HG02763 (cell line): ENCODE measurements around the gene NTM.

ENCODE experiments used
- ATAC-seq: cut with Tn5 transposase; IDR thresholded peaks from one replicate; pipeline ENCODE4 v1.9.1; 2021; ENCODE audit warnings: mild to moderate bottlenecking, moderate library complexity; ENCODE audit not compliant: unreplicated experiment

NTM gene

DNA sequence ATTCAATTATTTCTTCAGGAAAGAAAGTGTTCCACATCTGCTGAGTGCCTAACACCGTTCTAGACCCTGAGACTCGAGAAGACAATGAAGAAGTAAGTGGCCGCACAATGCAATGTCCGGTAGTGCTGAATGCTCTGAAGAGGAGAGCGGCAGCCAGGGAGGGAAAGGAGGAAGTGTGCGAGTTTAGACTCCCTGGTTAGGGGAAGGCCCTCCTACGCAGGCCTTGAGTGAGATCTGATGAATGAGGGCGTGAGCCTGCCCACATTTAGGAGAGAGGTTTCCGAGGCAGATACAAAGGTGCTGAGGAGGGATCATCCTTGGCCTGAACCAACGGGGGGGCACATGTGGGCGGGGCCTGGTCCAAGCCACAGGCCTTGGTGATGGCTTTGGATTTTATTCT, 558.6 kb downstream of the NTM start:
- peak; percentile 56 for ATAC-seq

DNA sequence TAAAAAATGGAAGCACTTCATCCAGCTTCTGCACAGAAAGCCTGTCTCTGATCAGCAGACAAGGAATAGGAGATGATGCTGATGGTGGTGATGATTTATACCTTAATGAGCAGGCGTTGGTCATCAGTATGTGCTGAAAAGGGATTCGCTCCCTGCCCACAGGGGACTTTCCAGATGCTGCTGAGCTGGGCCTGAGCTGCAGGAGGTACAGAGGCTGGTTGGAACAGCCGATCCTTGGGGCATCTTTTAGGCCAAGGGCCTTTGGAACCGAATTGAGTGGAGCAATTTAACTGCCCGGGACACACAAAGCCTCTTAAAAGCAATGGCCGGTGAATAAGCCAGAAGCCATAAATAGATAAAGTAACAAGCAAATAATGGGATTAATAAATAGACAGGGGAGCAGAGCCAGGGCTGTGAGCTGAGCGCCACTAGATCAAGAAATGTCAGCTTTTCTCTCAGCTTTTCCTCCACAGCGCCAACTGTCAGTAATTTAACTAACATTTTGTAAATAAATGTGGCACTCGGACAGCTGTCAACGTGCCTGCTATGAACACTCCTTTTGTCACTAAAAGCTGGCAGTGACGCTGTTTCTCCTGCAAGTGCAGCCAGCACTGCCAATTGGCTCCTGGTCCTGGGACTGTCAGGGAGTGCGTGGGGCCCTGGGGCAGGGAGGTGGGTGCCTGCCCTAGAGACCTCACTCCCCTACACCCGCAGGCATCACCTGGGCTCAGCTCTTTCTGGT, 562.3 kb downstream of the NTM start:
- ATAC-seq = no peak

DNA sequence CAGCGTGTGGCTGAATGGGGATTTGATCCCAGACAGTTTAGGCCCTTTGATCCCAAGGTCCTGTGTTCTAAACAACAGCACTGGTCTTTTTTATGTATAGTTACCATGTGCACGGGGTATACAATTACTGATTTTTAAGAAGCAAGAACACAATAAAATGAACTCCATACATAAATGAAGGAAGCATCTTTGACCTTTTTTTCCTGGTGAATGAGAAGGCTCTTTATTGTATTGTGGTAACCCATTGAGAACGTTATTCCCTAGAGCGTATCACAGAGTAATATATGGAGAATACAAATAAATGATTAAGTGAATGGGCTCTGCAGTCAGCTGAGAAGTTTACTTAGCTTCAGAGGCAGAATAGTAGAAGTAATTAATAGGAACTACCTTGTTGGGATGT, 563.6 kb downstream of the NTM start:
- ATAC-seq = no peak

DNA sequence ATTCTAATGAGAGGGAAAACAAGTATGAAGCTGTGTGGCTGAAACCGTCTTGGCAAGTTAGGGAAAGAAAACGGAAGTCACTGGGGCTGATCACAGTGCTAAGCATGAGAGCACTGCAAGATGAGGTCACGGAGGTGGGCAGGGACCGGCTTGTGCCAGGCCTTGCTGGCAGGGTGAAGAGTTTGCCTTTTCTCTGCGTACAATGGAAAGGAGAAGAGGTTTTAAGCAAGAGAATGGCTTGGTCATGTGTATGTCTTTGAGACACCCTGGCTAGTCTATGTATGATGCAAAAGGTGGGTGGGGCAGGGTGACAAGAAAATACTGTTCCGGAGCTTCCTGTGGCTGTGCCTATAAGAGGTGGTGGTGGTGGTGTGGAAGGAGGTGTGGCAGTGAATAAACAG, 567.9 kb downstream of the NTM start:
- ATAC-seq = no peak

DNA sequence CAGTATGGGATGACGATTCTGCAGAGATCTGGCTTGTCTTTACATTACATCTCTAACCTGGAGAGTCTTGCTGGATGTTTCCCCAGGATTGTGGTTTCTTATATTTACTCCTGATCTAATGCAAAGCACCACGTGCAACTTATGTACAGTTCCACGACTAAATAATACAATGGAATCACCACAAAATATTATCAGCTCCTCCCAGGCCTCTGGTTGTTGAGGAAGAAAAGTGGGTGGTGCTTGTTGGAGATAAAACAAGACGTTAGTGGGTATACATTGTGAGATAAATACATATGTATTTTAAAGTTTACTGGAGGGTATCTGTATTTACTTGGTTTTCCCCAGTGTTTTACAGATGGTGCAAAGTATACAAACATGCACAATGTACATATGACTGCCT, 569.7 kb downstream of the NTM start:
- no peak for ATAC-seq

DNA sequence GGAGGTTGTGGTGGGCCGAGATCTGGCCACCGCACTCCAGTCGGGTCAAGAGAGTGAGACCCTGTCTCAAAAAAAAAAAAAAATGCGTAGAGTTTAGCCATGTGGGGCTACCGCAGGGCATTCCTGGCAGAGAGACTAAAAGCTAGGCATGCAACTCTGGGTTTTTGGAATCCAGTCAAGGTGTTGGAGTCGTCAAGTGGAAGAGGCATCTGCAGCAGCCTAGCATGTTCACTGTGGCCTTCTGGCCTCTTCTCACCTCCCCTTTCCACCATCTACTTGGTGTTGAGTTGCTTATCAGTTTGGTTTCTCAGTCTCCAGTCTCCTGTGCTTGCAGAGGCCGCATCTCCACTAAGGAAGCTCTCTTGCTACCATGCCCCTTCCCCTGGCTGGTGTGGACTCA, 572.5 kb downstream of the NTM start:
- ATAC-seq = no peak

DNA sequence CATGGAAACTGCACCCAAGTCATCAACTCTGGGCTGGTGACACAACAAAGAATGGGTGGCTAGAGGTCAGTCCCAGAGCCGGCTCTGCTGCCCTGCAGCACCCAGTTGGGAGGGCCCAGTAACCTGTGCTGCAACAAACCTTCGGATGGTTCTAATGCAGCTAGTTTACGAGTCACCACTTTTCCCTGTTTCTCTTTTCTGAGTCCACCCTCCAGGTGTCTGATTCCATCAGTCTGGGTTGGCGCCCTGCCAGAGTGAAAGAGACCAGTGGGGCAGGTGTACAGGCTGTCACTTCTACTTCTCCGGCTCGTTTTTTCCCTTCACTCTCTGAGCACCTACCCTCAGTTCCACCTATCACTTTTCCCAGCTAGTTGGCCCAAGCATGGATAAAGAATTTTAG, 572.9 kb downstream of the NTM start:
- no peak for ATAC-seq

DNA sequence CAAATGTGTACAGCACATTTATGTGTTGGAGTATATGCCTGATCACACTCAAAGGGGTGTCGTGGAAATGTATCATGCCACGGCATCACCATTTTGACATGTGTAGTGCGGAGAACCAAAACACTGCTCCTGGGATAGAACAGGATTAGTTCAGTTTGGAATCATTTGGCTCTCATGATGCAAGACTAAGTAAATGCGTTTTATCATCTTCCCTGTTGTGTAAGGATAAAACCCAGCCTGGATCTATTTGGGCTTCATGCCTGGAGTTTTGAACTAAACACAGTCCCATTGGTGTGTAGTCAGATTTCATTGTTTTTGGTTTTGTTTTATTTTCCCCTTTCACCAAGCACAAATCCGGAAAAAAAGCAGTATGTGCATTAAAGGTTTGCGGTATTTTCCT, 574.3 kb downstream of the NTM start:
- ATAC-seq = no peak

DNA sequence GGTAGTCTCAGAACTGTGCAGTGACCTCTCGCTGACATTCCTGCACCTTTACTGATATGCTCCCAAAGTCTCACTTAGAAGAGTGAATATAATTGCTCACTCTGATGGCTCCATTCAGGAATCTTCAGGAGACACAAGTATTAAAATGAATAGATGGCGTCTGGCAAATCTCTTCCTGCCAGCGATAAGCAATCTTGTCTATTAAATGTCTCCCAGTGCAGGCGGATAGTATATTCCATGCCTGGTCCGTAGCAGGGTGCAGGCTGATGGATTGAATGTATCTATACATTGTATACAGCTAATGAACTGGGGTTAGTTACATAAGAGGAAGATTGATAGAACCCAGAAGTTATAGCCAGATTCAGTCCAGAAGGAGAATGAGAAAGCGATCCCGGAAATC, 575.3 kb downstream of the NTM start:
- no peak for ATAC-seq

DNA sequence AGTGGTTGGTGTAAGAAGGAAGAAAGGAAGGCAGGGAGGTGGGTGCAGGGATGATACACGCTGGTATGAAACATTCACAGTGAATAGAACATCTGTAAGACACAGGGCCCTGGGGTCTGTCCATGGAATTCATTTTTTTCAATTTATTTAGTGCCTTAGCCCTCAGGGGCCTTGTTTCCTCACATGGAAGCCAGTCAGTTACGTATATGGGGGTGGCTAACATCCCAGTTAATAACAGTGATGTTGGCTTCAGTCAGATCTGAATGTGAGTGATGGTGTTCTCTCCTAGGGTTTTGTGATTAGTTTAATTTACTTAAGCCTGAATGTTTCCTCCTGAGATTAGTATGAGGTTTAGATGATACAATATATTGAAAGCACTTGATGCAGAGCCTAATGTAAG, 577.1 kb downstream of the NTM start:
- no peak for ATAC-seq

DNA sequence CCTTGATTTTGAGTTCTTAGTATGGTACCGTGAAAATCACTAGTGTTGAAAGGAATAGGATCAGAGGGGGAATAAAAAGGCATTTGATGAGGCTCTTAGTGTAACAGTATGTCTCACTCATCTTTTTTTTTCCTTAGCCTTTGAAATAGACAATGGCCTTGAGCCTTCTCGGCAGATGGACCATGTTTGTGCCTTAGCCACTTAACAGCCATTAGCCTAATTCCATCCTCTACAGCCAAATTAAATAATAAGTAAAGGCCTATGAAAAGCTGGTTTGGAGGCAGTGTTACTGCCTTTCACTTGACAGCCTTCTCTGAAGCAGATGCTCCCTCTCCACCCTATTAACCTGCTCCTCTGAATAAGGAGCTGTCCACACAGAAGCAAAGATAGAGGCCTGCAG, 580.7 kb downstream of the NTM start:
- no peak for ATAC-seq

DNA sequence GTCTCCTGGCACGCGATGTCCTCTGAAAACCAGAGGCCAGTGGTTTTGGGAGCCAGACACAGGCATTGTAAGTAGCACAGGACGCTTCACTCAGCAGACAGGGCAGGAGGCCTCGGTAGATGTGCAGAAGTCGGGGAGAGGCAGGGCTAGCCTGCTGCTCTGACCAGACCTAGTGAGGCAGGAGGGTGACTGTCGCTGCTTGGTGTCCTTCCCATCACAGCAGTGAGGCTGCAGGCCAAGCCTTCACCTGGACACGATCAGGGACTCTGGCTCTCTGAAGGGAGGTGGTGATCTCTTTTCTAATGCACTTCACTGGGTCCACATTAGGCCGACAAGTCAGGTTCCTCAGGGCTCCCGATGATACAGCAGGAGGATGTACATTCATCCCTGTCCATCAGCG, 583.7 kb downstream of the NTM start:
- ATAC-seq = no peak

DNA sequence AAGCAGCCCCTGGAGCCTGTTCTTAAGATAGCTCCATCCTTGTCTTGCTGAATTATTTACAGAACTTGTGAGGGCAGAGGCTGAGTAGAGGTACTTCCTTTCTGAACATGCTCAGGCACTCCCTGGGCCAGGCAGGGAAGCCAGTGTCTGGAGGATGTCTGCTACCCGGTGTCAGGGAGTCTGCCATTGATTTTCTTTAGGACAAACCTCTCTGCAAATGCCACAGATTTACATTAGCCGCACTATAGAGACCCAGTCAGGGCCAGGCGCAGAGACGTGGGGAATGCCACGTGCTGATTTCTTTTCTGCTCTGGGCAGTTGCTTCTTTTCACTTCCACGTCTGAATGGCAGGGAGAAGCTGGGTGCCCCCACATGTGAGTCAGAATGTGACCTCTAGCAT, 585.5 kb downstream of the NTM start:
- ATAC-seq = no peak

DNA sequence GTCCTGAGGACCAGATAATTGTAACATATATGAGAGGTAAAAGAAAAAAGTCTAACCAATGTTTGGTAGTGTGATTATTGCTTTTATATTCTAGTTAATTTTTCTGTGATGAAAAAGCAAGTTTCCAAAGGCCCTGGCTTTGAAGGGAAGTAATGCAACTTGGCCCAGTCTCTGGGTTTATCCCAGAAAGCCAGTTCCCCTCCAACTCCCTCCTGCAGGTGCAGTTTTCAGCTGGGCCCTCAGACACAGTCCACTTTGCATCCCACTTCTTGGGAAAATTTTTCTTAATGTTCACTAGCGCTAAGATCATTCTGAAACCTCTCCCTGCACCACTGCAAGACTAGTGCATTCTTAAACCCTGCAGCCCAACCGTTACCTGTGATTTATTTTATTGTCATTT, 586.8 kb downstream of the NTM start:
- ATAC-seq = no peak

DNA sequence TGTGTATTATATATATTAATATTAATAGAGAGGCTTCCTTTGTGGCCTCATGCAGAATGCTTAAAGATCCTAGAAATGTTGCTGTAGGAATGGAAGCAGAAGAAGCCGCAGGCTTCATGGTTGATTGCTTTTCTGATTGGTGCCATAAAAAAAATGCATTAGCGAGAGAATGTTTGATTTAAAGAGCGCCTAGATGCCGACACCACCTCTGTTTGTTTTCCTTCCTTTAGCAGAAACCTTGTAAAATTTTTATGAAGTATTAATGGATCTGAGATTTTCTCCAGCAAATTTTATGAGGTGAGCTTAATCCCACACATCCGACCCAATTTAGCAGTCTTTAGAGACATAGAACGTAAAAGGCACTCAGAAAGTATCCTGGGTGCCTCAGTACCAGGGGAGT, 587.5 kb downstream of the NTM start:
- ATAC-seq = no peak

DNA sequence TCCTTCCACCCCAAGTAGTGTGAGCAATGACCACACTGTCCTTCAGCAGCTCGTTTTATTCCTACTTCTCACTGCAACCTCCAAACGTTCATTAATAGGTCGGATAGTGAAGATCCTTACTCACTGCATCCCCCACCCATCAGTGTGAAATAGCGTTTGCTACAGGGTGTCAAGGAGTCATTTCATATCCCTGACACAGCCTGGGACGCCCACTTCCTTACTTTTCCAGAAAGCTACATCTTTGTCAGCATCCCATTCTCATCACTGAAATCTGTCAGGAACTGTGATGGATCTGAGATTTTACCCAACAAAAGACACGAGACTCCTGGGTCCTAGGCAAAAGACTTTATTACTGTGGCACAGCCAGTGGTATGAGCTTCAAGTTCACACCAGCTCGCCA, 592.4 kb downstream of the NTM start:
- ATAC-seq = no peak

DNA sequence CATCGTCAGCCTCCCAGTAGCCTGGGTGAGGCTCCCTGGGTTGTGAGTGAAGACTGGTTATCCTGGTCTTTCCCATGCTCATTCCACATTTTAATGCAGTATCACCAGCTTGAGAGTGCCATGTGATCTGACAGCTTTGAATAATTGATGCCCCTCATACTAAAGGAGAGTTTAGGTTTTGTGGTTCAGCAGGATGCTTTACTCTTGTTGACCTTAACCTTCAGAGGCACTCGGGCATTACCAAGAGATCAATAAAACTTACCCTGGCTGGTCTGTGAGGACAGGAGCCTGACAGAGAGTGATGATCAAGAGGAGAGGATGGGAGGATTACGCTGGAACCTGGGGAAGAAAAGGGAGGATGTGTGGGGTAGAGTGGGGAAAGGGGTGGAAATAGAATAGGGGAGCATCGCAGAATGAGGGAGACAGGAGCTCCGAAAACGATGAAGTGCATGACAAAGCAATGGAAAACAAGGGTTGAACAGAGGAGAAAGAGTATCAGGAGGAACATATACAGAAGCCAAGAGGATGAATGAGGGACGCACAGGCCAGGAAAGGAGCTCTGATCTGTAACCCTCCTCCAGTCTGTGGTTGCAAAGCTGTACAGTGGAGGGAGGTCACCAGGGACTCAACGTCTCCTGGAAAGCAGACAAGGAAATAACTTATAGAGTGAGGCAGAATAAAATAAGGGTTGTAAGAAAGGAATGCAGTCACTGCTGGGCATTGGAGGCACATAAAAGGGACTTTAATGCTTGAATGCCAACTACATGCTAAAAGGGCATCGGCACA, 594.5 kb downstream of the NTM start:
- ATAC-seq = no peak

DNA sequence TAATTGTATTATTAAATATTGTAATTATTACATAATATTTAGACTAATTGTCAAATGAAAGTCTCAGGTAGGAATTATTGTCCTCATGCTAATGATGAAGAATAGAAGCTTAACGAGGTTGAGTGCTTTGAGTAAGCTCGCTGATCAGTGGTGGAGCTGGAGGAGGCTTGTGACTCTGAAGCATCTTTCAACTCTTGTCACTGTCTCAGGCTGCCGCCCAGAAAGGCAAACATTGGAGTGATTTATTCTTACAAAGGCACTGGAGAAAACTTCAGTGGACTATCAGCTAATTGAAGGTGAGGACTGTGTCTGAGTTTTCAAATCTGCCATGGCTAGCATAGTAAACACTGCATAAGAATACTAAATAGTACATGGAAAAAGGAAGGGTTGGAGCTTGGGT, 595.1 kb downstream of the NTM start:
- ATAC-seq = no peak

DNA sequence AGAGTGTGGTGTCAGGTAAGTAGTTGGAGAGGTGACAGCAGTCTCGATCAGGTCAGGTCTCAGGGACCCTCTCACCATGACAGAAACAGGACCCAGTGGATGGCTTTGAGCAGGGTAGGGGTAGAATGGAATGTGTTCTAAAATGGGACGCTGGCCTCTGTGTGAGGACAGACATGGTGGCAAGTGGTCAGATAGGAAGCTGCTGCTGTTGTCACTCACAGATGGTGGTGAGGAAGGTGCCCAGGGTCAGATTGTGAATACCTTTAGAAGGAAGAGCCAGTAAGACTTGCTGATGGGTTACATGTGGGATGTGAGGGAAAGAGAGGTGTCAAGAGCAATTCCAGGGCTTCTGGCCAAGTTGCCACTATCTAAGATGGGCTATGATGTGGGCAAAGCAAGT, 596.3 kb downstream of the NTM start:
- ATAC-seq = no peak

DNA sequence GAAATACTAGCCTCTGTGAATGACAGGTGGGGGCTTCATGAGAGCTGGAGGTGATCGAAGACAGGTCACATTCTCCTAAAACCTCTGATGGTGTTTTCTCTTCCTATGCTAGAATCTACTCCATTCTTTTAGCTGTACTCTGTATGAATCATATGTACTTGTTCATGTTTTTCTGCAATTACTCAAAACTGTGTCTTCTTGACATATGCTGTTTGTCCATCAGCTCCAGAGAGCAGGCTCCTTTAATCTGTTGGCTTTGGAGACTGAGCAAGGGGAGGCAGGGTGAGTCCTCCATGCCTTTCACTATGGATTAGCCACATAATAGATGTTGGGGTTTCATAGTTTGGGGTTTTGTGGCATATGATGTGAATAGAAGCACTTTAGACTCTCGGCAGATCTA, 598.8 kb downstream of the NTM start:
- no peak for ATAC-seq

DNA sequence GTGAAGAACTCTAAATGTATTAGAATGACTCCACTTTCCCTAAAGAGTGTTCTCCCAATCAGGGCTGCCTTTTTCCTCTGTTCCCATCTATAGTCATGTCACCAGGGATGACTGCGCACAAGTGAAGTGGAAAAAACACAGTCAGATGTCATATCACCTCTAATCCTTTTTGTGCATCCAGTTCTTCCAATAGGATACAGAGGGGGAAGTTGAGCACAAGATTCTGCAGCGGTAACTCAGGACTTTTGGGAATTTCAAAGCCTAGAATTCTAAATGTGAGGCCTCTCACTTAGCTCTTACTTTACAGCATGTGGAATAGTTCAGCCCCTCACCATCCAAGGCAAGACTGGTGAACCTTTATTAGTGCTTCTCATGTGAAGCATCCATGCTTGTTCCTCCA, 602.6 kb downstream of the NTM start:
- no peak for ATAC-seq

DNA sequence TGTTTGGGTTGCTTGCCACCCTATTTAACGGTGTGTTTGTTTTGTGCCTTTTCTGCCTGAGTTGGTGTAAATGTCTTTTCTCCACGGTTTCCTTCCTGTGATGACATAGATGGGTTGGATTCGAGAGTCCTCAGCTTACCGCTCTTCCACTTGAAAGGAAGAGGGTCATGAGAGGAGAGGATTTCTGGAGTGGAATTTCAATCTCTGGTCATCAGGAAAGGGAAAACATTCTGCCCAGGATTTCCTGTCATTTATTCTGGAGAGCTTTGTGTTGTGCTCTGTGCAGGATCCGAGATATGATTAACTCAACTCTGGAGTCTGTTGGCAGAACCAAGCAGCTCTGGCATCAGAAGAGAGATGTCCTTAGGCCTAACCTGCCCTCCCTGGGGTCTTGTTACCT, 605.2 kb downstream of the NTM start:
- ATAC-seq = no peak

DNA sequence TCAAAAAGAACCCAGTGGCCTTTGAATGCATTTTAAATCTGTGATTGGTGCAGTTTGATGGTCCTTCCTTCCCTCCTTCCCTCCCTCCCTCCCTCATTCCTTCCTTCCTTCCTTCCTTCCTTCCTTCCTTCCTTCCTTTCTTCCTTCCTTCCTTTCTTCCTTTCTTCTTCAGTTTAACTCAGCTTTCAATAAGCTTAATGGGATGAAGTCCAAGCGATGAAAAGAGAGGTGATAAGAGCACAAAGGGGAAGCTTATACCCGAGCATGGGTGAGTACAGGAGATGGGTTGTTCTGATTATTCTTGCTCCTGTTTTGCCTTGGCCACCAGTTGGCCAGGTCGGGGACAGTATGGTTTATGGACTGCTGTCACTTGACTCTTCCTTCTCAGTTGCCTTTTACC, 605.6 kb downstream of the NTM start:
- no peak for ATAC-seq
